Hematopoietic multipotent progenitor cell treated with erythropoietin and hydrocortisone succinate and interleukin-3 and kit ligand, for 4 days (in vitro differentiated cells): Measurements from ENCODE around the gene ST14.

Experiments
- DNase-seq: peaks from one replicate; pipeline ENCODE4 v3.0.0-alpha.2; 2015

The ST14 gene

DNA sequence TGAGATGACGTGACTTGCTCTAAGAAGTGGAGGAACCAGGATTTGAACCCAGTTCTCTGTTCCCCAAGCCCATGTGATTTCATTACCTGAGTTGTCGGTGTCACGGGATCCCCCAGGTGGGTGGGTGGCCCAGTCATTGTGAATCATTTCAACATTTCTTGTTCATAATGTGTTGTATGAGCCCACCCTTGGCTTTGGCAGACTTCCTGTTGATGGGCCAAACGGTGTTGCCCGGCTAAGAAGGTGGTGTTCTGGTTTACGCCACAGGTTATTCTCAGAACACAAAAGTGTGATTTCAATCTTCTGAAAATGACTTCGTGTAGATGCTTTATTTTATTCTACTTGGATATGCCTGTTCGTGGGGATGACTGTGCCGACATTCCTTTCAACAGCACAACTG, 21.6 kb upstream of the ST14 start:
- DNase-seq, result no peak

DNA sequence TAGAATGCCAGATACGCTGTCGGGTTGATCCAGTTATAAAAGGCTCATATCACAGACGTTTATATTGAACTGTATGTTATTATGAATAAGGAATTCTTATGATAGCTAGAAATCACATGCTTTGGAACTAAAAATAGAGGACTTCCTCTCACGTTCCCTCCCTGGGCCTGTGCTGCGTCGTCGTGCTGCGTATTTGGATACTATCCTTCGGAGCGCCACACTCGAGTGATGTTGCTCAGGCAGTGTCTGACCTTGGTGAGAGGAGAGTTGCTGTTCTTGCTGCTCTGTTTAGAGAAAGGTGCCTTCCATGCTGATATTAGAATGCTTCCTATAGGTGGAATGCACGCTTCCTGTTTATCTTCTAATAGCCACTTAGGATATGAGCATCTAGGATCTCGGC, 20.2 kb upstream of the ST14 start:
- DNase-seq, result no peak

DNA sequence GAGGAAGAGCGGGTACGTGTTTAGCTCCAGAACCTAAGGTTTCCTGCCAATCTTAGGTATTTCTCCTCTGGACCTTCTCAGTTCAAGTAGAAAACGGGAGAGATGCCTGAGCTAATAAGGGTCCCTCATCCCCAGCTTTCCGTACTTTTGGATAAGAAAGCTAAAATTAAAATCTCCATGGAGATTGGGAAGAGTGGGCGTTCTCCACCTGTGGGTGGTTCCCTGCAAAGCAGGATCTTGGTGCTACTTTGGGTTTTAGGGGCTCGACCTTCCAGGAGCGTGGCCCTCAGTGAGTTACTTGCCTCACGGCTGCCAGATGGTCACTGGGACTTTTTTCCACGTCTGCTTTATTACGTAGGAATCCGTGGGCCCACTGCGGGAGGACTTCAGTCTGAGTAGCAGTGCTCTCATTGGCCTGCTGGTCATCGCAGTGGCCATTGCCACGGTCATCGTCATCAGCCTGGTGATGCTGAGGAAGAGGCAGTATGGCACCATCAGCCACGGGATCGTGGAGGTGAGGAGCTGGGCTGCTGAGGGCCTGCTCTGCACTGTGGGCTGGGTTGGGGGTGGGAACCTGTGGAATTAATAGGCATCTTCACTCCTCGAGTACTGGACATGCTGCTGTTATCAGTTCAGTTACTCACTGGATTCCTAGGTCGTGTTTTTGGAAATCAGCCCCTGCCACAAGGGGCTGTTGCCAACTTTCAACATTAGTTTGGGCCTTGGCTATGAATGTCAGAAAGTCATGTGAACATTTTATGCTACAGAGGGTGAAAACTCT, 17.8 kb upstream of the ST14 start:
- DNase-seq, result no peak

DNA sequence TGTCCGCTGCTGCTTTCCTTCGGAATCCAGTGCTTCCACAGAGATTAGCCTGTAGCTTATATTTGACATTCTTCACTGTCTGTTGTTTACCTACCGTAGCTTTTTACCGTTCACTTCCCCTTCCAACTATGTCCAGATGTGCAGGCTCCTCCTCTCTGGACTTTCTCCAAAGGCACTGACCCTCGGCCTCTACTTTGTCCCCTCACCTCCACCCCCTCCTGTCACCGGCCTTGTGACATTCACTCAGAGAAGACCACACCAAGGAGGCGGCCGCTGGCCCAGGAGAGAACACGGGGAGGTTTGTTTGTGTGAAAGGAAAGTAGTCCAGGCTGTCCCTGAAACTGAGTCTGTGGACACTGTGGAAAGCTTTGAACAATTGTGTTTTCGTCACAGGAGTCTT, 15.4 kb upstream of the ST14 start:
- no peak for DNase-seq

DNA sequence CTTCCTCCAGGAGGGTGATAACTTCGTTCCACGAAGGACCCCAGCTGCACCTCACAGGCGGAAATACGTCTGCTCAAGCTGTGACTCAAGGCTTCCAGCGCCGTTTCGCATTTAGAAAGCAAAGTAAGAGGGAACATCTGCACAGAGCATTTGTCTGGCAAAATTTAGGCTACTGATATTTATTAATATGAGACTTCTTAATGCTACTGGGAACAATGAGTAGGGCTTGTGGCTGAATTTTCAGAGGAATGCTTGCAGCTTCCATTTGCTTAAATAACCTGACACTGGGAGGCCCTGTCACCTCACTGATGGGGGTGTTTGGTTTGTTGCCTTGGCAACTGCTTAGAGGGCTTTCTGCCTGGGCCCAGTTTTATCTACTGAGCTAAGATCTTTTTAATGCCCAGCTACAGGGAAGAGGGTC, 14.7 kb upstream of the ST14 start:
- no peak for DNase-seq

DNA sequence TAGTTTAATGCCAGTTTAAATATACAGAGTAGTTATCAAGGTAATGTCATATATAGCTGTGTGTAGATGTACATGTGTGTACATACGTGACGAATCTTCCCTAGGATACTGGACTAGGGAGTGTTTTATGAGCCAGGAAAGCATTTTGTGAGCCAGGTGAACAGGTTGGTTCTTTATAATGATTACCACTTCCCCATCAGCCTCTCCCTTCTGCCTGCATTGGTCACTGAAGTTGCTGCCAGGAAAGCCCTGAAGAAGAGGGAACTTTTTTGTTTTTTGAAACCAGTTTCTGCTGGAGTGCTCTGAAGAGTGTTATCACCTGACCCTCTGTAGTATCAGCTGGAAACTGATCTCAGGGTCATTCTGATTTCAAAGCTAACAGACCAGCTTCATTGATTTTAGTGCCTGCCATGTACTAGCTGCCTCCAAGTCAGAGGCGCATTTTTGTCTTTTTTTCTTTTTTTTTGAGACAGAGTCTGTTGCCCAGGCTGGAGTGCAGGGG, 14.2 kb upstream of the ST14 start:
- no peak for DNase-seq

DNA sequence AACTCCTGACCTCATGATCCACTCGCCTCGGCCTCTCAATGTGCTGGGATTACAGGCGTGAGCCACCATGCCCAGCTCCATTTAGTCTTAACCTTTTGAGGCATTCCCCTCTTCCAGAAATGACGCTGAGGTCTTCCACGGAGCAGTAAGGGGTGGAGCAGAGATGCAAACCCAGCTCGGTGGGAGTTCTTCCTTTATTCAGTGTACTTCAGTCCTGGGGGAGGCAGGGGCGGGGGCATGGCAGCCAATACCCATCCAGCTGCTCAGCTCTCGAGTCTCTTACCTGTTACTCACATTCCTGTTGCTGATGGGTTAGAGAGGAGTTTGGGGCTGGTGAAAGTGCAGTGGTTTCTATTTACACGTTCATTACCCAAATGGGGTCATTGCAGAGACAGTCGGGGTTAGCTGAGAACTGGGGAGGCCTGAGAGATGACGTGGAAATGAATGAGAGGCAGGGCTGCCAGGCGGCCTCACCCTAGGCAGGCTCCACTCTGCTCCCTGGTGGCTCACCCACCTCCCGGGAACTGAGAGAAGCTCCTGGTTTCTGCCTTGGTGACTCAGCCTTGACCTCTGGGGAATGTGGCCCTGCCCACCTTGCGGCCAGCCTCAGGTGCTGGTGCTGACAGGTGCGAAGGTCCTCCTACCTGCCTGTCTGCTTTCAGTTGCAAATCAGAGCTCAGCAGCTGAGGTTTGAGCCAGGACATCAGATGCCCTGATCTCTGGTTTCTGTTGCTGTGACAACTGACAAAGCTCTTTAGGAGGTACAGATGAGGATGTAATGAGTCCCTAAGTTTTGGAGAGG, 13.4 kb upstream of the ST14 start:
- peak; percentile 24 for DNase-seq

DNA sequence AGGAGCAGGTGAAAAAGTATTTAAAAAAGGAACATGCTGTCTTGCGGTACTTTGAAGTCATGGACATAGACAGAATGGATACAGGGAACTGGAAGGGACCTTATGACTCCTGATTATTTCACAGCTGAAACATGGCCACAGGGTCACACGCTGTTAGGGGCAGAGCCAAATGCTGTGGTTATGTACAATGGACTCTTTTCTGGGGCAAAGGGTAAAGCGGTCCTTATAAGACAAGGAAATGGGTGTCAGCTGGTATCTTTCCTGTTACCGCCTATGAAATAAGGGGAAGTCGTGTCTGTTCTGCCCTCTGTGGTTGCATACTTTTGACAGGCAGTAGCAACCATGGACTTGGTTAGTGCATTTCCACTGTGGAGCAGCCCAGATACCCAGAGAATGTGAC, 12.8 kb upstream of the ST14 start:
- peak; percentile 92 for DNase-seq

DNA sequence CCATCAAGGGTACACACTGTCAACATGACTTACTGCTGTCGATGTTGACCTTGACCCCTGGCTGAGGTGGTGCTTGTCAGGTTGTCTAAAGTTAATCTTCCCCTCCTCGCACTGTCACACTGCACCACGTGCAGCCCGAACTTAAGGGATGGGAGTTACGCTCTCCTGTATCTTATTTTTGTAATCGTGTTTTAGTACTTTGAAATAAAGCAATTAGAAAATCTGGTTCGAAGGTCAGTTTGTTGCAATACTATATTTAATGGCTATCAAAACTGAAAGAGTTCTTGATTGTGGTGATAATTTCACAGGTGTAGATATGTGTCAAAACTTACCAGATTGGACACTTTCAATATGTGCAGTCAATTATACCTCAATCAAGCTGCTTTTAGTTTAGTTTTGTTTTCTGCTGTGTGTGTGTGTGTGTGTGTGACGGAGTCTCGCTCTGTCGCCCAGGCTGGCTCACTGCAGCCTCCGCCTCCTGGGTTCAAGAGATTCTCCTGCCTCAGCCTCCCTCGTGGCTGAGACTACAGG, 10.7 kb upstream of the ST14 start:
- DNase-seq, result no peak

DNA sequence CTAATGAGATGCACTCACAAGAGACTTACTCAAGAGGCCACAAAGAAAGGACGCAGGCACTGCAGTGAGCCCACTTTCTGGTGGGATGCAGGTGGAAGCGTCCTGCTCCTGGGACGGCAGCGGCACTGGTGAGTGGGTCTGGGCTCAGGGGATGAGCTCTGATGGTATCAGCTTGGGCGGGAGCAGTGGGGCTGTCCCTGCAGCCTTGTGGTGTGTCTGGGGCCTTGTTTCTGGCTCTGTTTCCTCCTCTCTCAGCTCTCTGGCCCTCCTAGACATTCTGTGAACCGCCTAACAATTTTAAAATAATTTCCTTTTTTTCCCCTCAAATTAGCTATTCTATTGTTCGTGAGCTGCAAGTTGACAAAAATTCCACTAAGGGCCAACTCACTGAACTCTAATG, 8.8 kb upstream of the ST14 start:
- no peak for DNase-seq

DNA sequence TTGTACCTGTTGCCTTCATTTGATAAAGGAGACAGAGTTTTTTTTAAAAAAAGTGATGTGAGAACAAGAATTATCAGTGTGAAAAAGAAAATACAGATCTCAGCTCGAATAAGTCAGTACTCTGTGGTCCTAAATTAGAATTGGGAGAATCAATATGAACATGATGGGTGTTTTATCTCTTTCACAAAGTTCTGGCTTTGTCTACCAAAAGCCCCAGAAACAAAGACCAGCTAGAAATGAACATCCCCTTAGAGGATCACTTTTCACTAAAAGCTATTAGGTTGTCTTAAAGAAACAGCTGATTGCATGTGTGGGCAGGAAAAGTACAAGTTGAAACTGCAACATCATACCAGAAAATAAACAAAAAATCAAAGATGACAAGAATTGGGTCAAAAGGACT, 8.4 kb upstream of the ST14 start:
- DNase-seq, result no peak

DNA sequence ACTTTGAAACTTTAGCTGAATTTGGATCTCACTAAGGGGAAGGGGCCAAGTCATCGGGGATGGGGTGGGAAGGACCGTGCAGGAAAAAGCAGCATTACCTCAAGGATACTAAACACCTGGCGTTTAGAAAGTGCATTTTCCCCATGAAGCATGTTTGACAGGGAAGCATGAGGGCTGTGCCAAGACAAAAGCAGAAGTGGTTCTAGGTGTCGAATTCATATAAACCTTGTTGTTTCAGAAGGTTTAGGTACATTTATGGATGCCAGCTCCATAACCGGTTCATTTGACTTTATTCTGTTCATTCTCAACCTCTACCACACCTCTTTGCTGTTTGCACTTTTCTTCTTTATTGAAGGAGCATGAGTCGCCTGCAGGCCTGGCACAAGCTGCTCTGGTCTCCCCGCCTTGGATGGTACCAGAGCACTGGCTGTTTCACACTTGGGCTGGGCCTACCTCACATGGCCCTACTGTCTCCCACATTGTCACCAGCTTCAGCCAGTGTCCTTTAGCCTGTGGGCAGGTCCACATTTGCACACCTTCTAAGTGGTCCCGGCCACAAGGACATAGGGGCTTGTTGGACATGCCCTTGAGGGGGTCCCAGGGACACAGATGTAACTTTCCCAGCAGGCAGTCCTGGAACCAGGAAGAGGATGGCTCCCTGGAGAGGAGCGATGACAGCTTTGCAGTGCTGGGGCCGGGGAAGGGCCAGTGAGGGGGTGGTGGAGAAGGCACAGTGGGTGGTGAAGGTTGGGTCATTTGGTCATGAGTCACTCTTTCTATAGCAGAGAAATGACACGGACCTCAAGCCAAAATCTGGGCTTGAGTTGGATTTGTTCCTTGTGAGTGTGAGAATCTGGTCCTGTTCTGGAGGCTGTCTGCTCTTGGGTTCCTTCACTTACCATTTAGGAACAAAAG, 3.2 kb upstream of the ST14 start:
- DNase-seq, result no peak

DNA sequence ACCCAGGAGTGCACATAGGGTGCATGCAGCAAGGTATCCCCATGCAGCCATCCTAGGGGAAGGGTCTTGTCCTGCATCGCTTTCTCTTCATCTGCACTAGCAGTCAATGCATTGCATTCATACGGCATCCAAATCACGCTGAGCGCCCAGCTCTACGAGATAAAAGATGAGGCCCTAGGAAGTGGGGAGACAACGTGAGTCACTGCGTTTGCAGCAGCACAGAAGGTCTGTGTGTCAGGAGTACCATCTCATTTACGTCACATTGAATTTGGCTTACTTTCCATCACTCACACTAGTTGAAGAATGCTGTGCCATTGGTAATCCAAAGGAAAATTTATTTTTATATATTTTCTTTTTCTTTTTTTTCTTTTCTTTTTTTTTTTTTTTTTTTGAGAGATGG, 2.5 kb upstream of the ST14 start:
- DNase-seq, result no peak

DNA sequence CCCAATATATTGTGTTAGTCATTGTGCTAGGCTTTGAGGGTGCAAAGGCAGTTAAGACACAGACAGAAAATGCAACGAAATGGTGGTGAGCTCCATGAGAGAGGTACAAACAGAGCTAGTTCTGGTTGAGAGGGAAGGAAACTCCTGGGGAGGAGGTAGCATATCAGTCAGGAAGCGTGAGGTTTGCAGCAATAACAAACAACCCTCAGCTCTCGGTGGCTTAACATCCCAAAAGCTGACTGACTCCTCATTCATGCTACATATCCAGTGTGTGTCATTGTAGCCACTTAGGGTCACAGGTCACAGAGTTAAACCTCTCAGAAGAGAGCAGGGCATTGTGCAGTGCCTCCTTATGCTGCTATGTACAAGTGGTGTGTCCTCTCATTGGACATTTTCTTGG, 1.7 kb upstream of the ST14 start:
- DNase-seq, result no peak

DNA sequence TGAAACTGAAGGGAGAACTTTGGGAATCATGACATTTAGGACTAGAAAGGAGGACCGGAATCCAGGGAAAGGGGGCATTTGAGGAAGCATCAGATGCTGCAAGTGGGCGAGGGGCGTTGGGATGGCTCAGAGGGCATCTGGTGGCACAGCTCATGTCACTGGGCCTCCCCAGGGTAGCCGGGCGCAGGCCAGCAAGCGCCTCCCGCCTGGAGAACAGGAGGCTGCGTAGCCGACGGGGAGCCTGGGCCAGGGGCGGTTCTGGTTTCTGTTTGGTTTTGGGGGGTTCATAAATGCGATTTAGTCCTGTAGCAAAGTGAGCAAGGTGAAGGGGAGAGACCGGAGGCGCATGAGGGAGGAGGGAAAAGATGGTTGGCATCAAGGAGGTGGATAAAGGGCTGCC, 443 bp upstream of the ST14 start:
- no peak for DNase-seq

DNA sequence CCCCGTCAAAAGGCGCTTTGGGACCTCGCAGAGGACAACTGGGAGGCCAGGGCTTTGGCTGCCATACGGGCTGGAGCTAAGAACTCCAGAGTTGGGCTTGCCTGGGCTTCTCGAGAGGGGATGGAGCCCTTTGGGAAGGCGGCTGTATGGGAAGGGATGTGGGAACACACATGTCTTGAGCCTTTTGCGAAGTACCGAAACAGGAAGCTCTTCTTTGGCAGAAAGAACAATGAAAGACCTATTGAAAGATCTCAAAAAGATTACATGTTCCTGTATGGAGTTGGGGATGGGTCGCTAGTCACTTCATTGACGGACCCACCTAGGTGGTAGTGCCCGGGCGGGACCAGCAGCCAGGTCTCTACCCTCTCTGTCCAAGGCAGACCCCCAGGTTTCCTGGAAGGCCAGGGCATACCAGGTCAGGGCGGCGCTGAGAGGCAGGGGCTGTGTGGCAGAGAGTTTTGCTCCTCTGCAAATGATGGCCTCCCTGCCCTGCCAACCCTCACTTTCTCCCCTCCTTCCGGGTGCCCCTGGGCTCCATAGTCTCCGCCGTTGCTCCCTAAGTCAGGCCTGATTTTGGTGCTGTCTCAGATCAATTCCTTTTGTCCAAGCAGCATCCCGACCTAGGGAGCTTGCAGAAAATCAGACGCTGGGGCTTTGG, 1.0 kb downstream of the ST14 start:
- no peak for DNase-seq

DNA sequence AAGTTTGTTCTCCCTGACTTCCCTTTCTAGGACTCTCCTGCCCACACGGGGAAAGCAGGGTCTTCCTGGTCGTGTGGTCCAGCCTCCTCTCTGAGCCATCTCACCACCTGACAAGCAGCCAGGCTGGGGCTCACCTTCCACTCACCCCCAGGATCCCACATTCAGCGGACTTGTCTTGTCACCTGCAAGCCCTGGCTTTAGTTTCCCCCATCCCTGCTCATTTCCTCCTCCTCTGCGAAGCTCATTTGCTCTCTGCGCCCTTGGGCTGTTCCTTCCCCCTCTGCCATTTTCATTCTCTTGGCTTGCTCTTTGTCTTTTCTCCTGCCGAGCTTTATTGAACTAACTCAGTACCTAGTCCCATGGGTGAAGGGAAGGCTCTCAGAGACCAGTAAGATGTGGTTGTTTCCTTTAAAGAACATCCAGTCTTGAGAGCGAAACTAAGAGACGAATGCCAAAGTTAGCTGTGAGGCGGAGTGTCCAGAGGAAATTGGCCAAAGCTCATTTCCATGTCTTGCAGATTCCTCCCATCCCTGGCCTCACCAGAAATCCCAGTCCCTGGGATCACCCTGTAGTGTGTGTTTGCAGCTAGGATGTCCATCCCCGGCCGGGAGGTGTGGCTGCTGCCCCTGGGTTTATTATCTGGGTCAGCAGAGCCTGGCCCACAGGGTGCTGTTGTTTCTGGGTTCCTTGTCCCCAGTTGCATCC, 2.0 kb downstream of the ST14 start:
- no peak for DNase-seq

DNA sequence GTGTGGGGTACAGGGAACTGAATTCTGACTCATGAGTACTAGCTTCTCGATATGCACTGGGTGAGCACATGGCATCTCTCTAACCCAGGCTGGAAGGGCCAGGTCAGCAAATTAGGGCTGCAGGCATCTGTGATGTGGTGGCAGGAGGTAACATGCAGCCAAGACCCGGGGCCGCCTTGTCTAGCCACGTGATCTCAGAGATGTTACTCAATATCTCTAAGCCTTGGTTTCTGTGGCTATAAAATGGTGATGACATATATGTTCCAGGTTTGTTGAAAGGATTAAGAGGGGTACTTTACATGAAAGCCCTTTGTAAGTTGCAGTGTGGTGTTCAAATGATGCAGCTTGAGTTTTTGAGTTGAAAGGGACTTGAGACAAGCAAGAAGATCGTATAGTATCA, 3.2 kb downstream of the ST14 start:
- peak; percentile 68 for DNase-seq

DNA sequence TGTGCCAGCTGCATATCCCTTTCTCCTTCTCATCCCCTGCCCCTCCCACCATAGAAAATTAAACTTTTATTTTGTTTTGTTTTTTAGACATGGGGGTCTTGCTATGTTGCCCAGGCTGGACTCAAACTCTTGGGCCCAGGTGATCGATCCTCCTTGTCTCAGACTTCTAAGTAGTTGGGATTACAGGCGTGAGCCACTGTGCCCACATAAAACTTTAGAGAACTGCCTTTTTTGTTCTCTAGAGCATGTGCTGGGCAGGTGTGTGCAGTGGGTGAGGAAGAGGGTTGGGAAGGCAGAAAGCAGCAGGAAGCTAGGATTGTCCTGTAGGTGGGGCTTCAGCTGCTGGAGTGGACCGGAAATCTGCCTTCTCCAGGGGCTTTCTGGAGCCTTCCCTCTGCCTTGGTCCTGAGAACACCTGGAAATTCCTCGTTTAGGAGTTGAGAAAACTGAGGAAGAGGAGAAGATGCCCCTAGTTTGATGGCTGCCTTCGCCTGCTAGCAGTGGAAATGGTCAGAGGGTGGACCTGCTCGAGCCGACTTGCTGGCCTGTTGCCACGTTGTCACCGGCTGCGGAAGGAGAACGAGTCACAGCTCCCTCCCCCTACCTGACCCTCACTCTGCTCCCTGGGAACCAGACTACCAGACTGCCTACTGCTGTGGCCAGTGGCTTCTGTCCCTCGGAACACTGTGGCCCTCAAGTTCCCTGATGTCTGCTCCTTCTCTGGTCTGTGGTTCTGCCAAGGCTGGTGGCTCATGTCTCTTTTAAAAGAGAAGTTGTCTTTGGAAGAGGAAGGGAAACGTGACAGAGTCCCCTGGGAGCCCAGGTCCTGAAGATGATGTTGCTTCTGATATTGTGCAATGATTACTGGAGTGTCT, 4.0 kb downstream of the ST14 start:
- no peak for DNase-seq

DNA sequence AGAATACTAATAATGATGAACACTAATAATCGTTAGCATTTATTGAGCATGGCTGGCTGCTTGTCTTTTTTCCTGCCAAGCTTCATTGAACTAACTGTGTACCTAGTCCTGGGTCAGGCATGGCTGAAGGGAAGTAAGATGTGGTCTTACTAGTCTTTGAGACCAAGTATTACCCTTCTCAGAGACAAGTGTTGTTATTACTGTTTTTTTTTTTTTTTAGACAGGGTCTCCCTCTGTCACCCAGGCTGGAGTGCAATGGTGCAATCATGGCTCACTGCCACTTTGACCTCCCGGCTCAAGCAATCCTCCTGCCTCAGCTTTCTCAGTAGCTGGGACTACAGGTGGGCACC, 4.6 kb downstream of the ST14 start:
- DNase-seq, result no peak
